Fibroblast of skin of abdomen (primary cell): ENCODE measurements around the gene MKLN1.

Experiments
- DNase-seq: peaks from one replicate; pipeline ENCODE4 v3.0.0-alpha.2; 2013

Gene MKLN1

GRCh38 chr7:131355917-131356777 lies 28.5 kb downstream of the MKLN1 start:
- no peak for DNase-seq

DNA sequence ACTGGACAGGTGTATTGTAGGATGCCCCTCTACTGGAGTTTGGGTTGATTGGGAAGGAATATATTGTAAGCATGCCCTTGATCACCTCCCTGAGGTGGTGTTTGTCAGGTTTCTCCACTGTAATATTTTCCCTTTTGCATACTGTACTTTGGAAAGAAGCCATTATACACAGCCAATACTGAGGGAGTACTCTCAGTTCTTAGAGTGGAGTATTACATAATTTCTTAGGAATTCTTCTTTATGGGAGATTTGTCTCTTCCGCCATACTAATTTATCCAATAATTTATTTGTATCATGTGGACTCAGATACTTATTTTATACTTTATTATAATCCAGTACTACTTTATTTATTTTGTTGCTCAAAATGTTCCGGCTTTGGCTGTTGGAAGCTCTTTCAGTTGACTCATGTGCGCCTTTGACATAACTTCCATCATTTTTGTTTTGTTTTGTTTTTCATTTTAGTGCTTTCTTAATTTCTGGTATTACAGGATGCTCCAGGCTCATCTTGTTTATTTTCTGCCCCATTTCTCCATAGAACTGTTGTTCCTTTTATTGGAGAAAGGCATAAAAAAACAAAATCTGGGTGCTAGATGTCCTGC lies 29.7 kb downstream of the MKLN1 start:
- no peak for DNase-seq

DNA sequence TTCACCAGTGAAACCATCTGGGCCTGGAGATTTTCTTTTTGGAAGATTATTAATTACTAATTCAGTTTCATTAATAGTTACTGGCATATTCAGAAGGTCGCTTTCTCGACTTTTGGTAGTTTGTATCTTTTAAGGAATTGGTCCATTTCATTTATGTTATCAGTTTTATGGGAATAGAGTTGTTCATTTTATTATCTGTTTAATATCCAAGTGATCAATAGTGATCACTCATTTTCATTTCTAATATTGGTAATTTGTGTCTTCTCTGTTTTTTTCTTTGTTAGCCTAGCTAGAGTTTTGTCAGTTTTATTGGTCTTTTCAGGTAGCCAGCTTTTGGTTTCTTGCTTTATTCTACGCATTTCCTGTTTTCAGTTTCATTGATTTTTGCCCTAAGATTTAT lies 31.0 kb downstream of the MKLN1 start:
- no peak for DNase-seq

DNA sequence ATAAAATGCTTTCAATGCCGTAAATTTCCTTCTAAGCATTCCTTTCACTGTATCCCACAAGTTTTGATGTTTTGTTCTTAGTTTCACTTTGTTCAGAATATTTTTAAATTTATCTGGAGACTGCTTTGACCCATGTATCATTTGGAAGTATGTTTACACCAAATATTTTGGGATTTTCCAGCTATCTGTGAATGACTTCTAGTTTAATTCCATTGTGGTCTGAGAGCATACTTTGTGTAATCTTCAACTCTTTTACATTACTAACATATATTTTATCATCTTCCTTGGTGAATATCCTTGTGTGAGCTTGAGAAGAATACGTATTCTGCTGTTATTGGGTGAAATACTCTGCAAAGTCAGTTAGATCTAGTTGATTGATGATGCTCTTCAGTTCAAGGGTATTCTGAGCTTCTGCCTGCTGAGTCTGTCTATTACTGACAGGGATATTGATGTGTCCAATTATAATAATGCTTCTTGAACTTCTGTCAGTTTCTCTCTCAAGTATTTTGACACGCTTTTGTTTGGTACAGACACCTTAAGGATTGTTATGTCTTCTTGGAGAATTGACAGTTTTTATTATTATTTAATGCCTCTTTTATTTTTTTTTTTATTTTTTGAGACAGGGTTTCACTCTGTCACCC lies 31.6 kb downstream of the MKLN1 start:
- DNase-seq, result peak; percentile 31

- DNase-seq, result no peak
Measured at GRCh38 chr7:131363719-131364118, 36.0 kb downstream of the MKLN1 start.

DNA sequence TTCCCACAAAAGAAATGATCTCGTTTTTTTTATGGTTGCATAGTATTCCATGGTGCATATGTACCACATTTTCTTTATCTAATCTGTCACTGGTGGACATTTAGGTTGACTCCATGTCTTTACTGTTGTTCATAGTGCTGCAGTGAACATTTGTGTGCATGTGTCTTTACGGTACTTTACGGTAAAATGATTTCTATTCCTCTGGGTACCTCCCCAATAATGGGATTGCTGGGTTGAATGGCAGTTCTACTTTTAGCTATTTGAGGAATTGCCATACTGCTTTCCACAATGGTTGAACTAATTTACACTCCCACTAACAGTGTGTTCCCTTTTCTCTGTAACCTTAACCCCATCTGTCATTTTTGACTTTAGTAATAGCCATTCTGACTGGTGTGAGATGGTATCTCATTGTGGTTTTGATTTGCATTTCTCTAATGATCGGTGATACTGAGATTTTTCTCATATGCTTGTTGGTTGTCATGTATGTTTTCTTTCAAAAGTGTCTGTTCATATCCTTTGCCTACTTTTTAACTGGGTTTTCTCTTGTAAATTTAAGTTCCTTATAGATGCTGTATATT lies 37.2 kb downstream of the MKLN1 start:
- DNase-seq, result no peak

DNA sequence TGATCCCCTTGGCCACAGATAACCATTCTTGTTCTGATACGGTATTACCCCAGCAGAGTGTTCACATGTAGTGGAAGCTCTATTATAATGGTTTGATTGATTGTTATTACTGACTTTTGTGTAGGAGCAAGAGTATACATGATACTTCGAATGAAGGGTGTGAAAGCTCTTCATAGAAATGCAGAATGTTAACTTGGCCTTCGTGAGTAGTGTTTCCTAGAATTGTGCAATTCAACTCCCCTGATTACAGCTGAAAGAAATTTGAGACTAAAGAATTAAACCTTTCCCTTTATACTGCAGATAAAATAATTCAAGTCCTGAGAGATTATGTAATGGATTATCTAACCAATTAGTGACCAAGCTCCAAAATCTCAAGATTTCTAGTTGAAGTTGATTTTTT lies 38.2 kb downstream of the MKLN1 start:
- DNase-seq, result peak; percentile 23

- DNase-seq, result no peak
Measured at GRCh38 chr7:131369354-131369753, 41.7 kb downstream of the MKLN1 start.

DNA sequence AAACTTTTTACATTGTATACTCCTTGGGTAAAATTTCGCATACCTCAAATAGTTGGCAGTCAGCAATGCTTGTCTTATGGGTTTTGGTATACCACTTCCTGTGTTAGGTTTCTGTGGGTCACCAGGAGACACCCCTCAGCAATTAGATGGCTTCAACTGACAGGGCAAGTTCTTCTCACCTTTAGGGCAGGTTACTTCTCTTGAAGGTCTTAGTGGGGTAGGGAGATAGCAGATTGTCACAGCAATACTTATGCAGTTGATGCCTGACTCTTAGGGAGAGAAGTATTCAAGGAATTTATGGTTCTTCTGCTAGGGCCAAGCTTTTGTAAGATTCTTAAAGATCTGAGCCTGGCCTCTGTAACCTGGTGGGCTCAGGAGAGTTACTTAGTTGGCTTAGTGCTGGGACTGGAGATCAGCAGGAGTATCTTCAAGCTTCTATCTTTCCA lies 42.9 kb downstream of the MKLN1 start:
- peak; percentile 66 for DNase-seq

DNA sequence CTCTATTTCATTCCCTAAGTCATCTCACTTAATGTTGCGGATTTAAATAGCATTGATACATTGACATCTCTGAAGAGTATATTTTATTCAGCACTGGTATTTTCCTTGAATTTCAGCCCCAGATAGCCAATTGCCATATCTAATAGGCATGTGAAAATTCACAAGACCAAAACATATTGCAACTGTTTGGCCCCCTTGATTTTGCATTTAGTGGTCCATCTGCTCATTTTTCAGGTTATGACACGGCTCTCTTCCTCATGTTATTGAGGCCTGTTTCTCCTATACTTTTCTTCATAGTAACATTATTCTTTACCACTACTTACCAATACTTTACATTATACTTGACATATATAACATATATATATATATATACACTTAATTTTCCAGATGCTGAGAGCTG lies 43.7 kb downstream of the MKLN1 start:
- no peak for DNase-seq

DNA sequence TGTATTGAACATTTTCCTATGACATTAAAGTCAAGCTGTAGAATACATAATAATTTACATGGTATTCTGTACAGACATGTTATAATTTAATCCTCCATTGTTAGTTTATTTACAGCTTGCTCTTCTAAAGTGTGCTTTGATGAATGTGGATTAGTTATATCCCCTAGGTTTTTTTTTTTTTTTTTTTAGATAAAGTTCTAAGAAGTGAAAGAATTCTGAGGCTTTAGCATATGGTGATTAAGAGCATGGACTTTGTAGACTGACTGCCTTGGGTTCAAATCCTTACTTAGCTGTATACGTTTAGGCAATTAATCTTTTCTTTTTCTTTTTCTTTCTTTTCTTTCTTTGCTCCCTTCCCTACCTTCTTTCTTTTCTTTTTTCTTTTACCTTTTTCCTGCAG lies 44.9 kb downstream of the MKLN1 start:
- no peak for DNase-seq

- DNase-seq, result no peak
Measured at GRCh38 chr7:131374821-131375220, 47.1 kb downstream of the MKLN1 start.

GRCh38 chr7:131381069-131381838 lies 53.6 kb downstream of the MKLN1 start:
- peak; percentile 66 for DNase-seq

GRCh38 chr7:131383417-131384285 lies 56.0 kb downstream of the MKLN1 start:
- peak; percentile 52 for DNase-seq

GRCh38 chr7:131384286-131384635 lies 56.6 kb downstream of the MKLN1 start:
- DNase-seq, result no peak

DNA sequence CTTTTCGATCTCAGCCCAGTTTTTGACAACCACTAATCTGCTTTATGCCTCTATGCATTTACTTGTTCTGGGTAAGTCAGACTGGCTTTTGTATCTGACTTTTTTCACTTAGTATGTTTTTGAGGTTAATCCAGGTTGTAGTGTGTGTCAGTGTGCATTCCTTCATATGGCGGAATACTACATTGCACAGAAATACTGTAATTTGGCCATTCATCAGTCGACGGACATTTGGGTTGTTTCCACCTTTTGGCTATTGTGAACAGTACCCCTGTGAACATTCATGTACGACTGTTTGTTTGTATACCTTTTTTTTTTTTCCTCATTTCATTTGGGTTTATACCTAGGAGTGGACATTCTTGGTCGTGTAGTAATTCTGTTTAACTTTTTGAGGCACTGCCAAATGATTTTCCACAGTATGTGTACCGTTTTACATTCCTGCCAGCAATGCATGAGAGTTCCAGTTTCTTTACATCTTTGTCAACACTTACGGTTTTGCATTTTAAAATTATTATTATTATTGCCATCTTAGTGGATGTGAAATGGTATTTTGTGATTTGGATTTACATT lies 57.4 kb downstream of the MKLN1 start:
- peak; percentile 35 for DNase-seq

GRCh38 chr7:131388126-131388525 lies 60.5 kb downstream of the MKLN1 start:
- DNase-seq, result no peak

- no peak for DNase-seq
Measured at GRCh38 chr7:131390275-131390674, 62.6 kb downstream of the MKLN1 start.

- DNase-seq, result no peak
Measured at GRCh38 chr7:131391145-131391544, 63.5 kb downstream of the MKLN1 start.

DNA sequence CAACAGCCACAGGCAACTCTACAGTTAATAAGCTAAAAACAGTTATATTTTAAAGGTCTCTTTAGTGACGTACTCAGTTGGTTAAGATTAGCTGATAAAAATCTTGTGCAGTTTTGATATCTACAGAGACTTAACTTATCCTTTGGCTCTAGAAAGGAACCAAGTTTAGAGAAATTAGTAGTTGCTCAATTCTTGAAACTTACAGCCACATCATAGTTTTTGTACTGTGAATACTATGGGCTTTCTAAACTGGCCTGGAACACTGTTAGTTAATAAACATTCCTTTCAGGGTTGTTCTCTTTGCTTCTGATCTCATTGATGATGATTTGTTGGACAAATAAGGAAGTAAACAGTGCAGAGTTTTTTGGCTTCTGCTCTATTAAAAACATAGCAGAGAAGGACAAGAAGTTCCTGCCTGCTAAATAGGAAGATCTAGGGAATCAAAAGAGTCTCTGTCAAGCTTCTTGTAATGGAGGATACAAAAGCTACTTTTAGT lies 73.1 kb downstream of the MKLN1 start:
- no peak for DNase-seq

GRCh38 chr7:131401194-131401593 lies 73.5 kb downstream of the MKLN1 start:
- no peak for DNase-seq
